GM18520 (cell line): ENCODE results near the gene CDC42SE2.
"Not testable (repeated sequence)": the region's sequence is repeated elsewhere in the genome, so short reads cannot be mapped to it uniquely, and the experiment has no call there.

ENCODE experiments used
- ATAC-seq: cut with Tn5 transposase; IDR thresholded peaks from one replicate; pipeline ENCODE4 v1.9.1; 2021; ENCODE audit not compliant: unreplicated experiment

The CDC42SE2 gene

DNA sequence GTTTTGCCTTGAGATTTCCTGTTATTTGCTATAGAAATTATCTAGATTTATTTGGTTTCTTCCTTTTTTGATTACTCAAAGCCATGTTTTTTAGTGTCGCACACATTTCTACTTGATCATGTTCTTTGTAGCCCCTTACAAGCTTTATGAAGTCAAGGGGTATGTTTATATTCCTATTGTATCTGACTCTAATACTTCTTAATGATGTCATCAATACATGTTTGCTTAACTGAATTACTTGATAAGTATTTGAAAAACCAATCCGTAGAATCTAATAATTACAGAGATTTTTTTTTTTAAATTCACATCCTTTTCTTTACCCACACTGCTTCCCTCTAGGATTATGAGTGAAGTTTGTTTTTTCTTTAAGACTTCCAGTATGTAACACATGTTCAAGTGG is 53.0 kb downstream of the CDC42SE2 start:
- ATAC-seq: no peak

DNA sequence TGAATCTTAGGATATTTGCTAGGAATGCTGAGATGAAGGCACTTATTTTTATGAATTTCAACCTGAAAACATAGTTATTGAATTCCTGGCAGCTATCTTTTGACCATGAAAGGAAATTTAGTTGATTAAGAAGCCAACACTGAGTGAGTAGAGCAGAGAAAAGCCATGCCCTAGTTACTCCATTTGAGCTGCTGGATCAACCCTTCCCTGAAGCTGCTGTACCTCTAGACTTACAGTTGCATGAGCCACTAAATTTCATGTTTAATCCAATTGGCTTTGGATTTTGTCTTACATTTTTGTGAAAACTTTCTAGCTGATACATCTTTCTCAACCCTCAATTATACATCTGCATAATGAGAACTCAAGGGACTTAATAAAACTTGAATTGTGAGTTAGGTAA is 54.6 kb downstream of the CDC42SE2 start:
- ATAC-seq: no peak

DNA sequence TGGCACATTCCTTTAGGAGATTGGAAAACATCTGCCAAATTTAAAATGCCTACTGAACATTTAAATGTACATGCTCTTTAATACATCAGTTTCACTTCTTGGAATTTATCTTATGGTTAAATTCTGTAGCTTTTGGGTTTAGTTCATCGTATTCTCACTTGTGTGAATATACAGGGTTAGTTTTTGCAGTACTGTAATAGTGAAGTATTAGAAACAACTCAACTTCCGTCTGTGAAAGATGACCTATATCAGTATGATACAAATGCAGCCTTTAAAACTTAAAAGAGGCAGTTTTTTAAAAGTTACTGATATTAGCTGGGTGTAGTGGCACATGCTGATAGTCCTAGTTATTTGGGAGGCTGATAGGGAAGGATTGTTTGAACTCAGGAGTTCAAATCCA is 57.2 kb downstream of the CDC42SE2 start:
- ATAC-seq: no peak

DNA sequence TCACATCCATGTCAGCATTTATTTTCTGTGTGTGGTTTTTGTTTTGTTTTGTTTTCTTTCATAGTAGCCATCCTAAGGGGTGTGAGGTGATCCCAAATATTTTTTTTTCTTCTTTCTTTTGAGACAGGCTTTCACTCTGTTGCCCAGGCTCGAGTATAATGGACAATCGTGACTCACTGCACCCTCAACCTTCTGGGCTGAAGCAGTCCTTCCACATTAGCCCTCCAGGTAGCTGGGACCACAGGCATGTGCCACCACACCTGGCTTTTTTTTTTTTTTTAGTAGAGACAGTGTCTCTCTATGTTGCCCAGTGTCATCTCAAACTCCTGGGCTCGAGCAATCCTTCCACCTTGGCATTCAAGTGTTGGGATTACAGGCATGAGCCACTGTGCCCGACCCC is 59.1 kb downstream of the CDC42SE2 start:
- ATAC-seq: no peak

DNA sequence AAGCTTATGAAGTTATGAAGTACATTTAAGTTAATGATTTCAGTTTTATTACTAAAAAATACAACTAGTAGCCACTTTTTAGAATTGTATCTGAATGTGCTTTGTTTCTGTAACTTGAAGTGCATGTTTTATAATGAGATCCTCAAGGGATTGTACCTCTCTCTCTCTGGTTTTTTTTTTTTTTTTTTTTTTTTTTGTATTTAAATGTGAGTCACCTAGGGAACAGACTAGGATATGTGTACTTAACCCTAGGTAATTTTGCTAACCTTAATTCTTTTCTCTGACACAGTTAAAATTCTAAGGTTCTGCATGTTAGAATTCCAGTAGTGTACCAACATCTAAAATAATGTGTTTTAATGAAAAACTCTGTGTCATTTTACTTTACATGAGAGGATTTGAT is 59.5 kb downstream of the CDC42SE2 start:
- ATAC-seq: no peak

DNA sequence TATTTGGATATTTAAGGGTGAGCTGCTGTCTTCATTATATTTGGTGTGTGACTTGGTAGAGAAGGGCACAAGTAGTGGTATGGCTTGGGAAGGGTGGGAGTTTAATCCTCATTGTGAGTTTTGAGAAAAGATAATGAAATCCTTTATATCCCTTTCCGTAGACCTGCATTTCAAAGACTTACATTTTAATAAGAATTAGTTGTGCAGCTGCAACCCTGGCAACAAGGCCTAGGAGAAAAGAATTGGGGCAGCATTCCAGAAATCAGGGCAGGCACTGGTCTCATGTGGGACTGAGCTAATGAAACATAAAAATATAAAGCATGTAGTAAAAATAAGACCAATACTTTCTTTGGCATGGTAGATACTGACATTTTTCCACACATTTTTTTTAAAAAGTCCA is 60.5 kb downstream of the CDC42SE2 start:
- no peak for ATAC-seq

DNA sequence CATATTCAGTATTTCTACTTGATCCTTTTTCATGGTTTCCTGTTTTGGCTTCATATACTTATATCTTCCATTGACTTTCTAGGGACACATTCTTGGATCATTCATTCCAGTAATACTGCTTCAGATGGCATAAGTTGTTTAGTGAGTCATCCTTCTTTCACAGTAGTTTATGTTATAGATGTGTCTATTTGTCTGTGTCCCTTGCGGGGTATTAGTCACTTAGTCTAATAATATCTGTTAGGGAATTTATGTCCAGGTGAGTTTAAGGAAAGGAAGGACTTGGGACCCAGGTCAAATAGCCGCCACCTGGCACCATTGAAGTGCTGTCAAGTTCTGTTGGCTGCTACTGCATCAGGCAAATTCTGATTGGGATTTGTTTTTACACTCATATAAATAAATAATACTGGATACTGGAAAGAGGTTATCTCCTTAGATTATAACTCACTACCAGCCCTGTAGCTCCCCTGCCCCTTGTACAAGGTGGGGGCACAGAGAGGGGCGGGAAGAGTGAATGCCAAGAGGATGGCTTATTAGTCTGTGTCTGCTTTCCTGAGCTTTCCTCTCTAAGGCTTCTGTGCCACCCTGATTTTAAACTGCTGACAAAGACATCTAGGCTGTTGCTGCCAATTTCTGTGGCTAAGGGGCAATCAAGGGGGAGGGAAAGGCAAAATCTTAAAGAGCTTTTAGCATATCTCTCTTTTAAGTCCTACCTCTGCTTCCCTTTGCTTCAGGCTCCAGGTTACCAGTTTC is 64.9 kb downstream of the CDC42SE2 start:
- ATAC-seq: no peak

DNA sequence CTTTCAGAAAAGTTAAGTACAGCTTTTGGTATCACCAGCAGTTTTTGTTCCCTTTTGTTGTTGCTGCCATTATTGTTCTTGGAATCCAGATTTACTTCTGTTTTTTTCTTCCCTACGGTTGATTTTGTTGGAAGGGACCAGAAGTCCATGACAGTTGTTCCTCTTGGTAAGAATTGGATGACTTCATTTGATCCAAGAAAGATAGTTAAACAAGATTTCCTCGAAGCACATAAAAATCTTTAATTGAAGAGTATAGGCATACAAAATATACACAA is 65.4 kb downstream of the CDC42SE2 start:
- ATAC-seq: no peak

DNA sequence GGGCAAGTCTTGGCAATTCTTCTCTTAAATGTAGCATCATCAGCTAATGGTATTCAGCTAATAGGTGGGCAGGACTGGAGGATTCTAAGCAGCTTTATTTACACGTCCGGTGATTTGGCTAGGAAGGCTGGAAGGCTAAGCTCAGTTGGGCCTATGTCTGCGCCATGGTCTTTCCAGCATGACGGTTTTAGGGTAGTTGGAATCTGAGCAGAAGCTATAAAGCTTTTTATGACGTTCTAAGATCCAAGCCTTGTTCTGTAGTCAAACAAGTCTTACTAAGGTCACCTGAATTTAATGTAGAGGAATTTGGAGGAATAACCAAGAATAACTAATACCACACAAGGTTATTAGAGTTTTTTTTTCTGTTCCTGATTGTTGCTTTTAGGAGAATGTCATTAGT is 66.2 kb downstream of the CDC42SE2 start:
- ATAC-seq: no peak

DNA sequence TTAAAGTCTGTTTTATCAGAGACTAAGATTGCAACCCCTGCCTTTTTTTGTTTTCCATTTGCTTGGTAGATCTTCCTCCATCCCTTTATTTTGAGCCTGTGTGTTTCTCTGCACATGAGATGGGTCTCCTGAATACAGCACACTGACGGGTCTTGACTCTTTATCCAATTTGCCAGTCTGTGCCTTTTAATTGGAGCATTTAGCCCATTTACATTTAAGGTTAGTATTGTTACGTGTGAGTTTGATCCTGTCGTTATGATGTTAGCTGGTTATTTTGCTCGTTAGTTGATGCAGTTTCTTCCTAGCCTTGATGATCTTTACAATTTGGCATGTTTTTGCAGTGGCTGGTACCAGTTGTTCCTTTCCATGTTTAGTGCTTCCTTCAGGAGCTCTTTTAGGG is 71.9 kb downstream of the CDC42SE2 start:
- ATAC-seq: not testable (repeated sequence)

DNA sequence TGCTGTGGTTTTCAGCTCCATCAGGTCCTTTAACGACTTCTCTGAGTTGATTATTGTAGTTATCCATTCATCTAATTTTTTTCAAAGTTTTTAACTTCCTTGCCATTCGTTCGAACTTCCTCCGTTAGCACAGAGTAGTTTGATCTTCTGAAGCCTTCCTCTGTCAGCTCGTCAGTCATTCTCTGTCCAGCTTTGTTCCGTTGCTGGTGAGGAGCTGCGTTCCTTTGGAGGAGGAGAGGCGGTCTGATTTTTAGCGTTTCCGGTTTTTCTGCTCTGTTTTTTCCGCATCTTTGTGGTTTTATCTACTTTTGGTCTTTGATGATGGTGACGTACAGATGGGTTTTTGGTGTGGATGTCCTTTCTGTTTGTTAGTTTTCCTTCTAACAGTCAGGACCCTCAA is 72.9 kb downstream of the CDC42SE2 start:
- ATAC-seq: not testable (repeated sequence)

DNA sequence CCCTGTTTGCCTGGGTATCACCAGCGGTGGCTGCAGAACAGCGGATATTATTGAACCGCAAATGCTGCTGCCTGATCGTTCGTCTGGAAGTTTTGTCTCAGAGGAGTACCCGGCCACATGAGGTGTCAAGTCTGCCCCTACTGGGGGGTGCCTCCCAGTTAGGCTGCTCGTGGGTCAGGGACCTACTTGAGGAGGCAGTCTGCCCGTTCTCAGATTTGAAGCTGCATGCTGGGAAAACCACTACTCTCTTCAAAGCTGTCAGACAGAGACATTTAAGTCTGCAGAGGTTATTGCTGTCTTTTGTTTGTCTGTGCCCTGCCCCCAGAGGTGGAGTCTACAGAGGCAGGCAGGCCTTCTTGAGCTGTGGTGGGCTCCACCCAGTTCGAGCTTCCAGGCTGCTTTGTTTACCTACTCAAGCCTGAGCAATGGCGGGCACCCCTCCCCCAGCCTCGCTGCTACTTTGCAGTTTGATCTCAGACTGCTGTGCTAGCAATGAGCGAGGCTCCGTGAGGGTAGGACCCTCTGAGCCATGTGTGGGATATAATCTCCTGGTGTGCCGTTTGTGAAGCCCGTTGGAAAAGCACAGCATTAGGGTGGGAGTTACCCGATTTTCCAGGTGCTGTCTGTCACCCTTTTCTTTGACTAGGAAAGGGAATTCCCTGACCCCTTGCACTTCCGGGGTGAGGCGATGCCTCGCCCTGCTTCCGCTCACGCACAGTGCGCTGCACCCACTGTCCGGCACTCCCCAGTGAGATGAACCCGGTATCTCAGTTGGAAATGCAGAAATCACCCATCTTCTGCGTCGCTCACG is 73.6 kb downstream of the CDC42SE2 start:
- not testable (repeated sequence) for ATAC-seq

DNA sequence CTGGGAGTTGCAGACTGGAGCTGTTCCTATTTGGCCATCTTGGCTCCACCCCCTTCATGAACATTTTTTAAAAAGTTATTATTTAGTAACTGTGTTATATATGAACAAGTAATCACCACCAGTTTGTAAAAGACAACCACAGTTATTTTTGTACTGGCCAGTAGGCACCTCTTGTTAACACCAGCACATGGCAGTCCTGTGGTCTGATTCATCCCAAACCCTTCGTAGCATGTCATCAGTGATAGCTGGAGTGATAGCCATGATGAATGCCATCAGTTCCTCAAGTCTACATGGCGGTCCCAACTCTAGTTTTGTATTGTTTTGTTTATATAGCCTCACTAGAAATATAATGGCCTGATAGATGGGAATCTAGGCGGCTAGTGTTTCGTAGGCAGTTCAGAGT is 74.2 kb downstream of the CDC42SE2 start:
- ATAC-seq: no peak

DNA sequence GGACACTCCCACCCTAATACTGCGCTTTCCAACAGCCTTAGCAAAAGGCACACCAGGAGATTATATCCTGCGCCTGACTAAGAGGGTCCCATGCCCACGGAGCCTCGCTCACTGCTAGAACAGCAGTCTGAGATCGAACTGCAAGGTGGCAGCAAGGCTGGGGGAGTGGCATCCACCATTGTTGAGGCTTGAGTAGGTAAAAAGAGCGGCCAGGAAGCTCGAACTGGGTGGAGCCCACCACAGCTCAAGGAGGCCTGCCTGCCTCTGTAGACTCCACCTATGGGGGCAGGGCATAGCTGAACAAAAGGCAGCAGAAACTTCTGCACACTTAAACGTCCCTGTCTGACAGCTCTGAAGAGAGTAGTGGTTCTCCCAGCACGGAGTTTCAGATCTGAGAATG is 80.4 kb downstream of the CDC42SE2 start:
- not testable (repeated sequence) for ATAC-seq

DNA sequence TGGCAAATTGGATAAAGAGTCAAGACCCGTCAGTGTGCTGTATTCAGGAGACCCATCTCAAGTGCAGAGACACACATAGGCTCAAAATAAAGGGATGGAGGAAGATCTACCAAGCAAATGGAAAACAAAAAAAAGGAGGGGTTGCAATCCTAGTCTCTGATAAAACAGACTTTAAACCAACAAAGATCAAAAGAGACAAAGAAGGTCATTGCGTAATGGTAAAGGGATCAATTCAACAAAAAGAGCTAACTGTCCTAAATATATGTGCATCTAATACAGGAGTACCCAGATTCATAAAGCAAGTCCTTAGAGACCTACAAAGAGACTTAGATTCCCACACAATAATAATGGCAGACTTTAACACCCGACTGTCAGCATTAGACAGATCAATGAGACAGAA is 82.4 kb downstream of the CDC42SE2 start:
- not testable (repeated sequence) for ATAC-seq

DNA sequence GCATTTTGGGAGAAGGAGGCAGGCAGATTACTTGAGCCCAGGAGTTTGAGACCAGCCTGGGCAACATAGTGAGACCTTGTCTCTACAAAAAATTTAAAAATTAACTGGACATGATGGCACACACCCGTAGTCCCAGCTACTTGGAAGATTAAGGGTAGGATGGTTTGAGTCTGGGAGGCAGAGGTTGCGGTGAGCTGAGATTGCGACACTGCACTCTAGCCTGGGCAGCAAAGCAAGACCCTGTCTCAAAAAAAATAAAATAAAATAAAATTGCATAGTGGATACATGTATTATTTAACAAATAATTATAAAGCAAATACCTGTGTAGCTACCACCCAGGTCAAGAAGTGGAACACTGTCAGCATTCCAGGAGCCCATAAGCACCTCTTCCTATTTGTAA is 90.1 kb downstream of the CDC42SE2 start:
- ATAC-seq: no peak

DNA sequence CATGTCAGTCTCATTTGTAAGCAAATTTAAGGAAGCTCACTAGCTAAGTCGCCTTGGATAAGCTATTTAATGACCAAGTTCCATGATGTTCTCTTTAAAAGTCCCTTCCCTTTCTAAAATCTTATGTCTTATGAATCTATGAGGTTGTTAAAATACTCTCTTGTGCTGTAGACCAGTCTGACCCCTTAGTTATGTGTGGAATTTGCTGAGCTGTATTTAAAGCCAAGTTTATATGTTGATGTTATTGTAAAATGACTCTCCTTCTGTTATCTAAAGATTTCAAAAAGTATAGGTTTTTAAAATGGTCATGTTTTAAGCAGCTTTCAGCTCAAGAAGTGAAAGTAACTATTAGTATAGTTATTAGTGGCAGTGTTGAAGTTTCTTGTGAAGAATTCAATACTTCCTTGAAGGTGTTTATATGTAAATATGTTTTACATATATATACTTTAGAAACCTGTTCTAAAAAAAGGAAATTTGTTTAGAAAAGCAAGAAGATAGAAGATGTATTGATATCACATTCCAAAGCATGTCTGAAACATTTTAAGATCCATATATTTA is 92.2 kb downstream of the CDC42SE2 start:
- no peak for ATAC-seq

DNA sequence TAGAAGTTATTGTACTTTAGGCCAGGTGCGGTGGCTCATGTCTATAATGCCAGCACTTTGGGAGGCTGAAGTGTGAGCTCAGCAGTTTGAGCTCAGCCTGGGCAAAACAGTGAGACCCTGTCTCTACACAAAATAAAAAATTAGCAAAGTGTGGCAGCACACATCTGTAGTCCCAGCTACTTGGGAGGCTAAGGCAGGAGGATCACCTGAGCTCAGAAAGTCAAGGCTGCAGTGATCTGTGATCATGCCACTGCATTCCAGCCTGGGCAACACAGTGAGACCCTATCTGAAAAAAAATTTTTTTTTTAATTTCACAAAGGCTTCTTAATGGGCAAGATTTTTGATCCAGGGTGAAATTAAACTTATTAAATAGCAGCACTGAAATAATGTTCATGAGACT is 92.8 kb downstream of the CDC42SE2 start:
- ATAC-seq: no peak

DNA sequence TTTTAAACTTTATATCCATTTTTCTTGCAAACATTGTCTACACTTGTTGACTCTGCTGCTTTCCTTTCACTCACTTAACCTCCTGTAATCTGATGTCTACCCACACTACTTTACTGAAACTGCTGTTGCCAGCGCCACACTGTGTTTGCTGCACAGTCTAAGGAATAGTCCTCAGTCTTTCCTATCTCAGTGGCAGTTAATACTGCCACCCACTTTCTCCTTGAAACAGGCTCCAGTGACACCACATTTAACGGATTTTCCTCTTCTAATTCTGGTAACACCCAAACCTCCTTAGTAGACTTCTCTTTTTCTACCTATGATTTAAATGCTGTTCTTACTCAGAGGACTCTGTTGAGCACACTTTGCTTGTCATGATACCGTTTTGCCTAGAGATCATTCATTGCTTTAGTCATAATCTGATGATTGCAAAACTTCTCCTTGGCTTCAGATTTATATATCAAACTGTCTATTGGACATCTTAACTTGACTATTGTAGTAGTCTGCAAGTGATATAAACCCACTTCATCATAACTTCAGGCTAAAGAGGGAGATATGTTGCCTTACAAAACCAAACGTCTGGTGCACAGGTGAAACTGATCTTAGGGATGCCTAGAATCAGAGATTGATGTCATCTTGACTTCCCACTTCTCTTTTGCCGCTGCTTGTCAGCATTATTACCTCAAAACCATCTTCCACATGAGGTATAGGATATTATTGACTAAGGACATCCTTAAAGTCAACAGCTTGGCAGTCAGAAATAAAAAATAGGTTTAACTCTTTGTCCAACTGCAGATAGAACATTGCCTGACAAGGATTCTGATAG is 94.1 kb downstream of the CDC42SE2 start:
- ATAC-seq: no peak

DNA sequence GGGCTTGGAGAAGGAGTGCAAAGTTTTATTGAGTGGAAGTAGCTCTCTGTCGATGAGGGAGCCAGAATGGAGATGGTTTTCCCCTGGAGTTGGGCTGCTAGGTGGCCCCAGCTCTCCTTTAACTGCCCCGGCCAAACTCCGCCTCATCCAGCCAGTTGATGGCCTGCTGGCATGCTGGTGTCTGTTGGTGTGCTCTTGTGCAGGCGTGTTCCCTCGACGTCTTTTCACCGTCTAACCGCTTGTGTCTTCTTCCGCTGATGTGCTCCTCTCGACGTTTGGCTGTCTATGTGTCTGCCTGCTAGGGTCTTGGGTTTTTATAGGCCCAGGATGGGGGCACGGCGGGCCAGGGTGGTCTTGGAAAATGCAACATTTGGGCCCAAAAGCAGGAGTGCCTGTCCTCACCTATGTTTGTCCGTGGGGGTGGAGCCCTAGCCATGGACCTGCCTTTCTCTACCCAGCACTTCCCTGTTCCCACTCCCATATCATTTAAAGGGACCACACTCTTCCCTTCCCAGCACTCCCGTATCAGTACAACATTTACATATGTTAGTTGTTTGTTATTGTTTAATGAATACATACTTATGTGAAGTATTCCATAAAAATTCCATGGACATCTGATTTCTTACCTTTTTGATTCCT is 97.9 kb downstream of the CDC42SE2 start:
- ATAC-seq: no peak
